Vagina (tissue), 2 donors: ENCODE measurements around the gene ABHD16A.

ENCODE experiments used
- CTCF ChIP-seq, 3 experiments: fragments of 450-650 bp in 2 of 3; fragments of 200-600 bp in 1 of 3; sonication (generic) in 1 of 3; IDR thresholded peaks; one replicate each; pipeline ENCODE4 v1.5.1; 2017 to 2019; ENCODE audit warnings: antibody characterized with exemption in 3 of 3, mild to moderate bottlenecking in 2 of 3, moderate library complexity in 2 of 3
- POLR2A ChIP-seq, 2 donors: fragments of 450-650 bp; IDR thresholded peaks; one replicate each; pipeline ENCODE4 v1.6.1; 2017; ENCODE audit warnings: antibody characterized with exemption in 2 of 2, mild to moderate bottlenecking in 2 of 2, moderate library complexity in 2 of 2

- no peak for TF ChIP-seq CTCF (IDR thresholded peaks at IDR 0.05)
- peak in 1 of 2 donors; percentile 69 for TF ChIP-seq POLR2A (IDR thresholded peaks at IDR 0.05)
These were observed 50.0 kb downstream of the ABHD16A start for GRCh38 chr6:31652925-31653724.
